Neuronal stem cell (in vitro differentiated cells): ENCODE results near the gene IL13RA1. TPM values are rescaled to one million over a fixed set of nuclear protein-coding genes. Genes with fewer than 3 reads are reported as not detected.

ENCODE experiments used
- DNase-seq: peaks from one replicate; pipeline ENCODE4 v3.0.0-alpha.2; 2013; ENCODE audit warnings: low spot score
- H2AFZ ChIP-seq: one replicate; pipeline ENCODE4 v1.6.1; 2013; ENCODE audit warnings: mild to moderate bottlenecking, low read length, inconsistent platforms
- H2AK5ac ChIP-seq: 2 replicates; pipeline ENCODE4 v1.6.1; 2013; ENCODE audit warnings: low read depth, mild to moderate bottlenecking, inconsistent platforms, low read length, moderate library complexity, mixed read lengths
- H2BK120ac ChIP-seq: 2 replicates; pipeline ENCODE4 v1.6.1; 2013; ENCODE audit warnings: low read depth, mild to moderate bottlenecking, inconsistent platforms, low read length, moderate library complexity, mixed read lengths
- H2BK12ac ChIP-seq: one replicate; pipeline ENCODE4 v1.6.1; 2013; ENCODE audit warnings: low read length, inconsistent platforms
- H2BK15ac ChIP-seq: 2 replicates; pipeline ENCODE4 v1.6.1; 2013; ENCODE audit warnings: mild to moderate bottlenecking, low read length, inconsistent platforms, mixed read lengths
- H2BK5ac ChIP-seq: one replicate; pipeline ENCODE4 v1.6.1; 2013; ENCODE audit warnings: inconsistent platforms, mild to moderate bottlenecking, low read length, moderate library complexity
- H3K14ac ChIP-seq: one replicate; pipeline ENCODE4 v1.6.1; 2013; ENCODE audit warnings: low read length, inconsistent platforms
- H3K18ac ChIP-seq: 2 replicates; pipeline ENCODE4 v1.6.1; 2013; ENCODE audit warnings: low read length, inconsistent platforms
- H3K23ac ChIP-seq: 2 replicates; pipeline ENCODE4 v1.6.1; 2013; ENCODE audit warnings: low read depth, mild to moderate bottlenecking, mixed read lengths, low read length, inconsistent platforms; ENCODE audit not compliant: poor library complexity
- H3K27ac ChIP-seq: replicated peaks from 3 replicates; pipeline ENCODE4 v1.5.1; 2013; ENCODE audit warnings: low read length, inconsistent platforms
- H3K27me3 ChIP-seq, 3 experiments: 2 replicates each; pipeline ENCODE4 v1.6.1; 2013; ENCODE audit warnings: low read length in 3 of 3, mild to moderate bottlenecking in 2 of 3, inconsistent platforms in 1 of 3, low read depth in 1 of 3, mixed read lengths in 1 of 3, moderate library complexity in 1 of 3; ENCODE audit not compliant: control insufficient read depth in 3 of 3, insufficient read depth in 3 of 3
- H3K36me3 ChIP-seq, 2 donors: replicated peaks in 1 of 2; 2 replicates each; pipeline ENCODE4 v1.6.1; 2013; ENCODE audit warnings: low read length in 2 of 2; ENCODE audit not compliant: control insufficient read depth in 2 of 2, insufficient read depth in 2 of 2
- H3K4ac ChIP-seq: 2 replicates; pipeline ENCODE4 v1.6.1; 2013; ENCODE audit warnings: inconsistent platforms, mild to moderate bottlenecking, low read length, moderate library complexity
- H3K4me1 ChIP-seq, 2 donors: 1 replicate in 1 of 2; 2 replicates in 1 of 2; pipeline ENCODE4 v1.6.1; 2013; ENCODE audit warnings: low read length in 2 of 2, low read depth in 1 of 2; ENCODE audit not compliant: control insufficient read depth in 2 of 2, insufficient read depth in 1 of 2
- H3K4me2 ChIP-seq: one replicate; pipeline ENCODE4 v1.6.1; 2013; ENCODE audit warnings: mild to moderate bottlenecking, low read length, inconsistent platforms; ENCODE audit not compliant: insufficient read depth, poor library complexity, severe bottlenecking
- H3K4me3 ChIP-seq, 2 donors: 2 replicates each; pipeline ENCODE4 v1.5.1; 2013; ENCODE audit warnings: low read length in 2 of 2, mild to moderate bottlenecking in 2 of 2, inconsistent platforms in 1 of 2, moderate library complexity in 1 of 2
- H3K79me1 ChIP-seq: one replicate; pipeline ENCODE4 v1.6.1; 2013; ENCODE audit warnings: low read depth, mild to moderate bottlenecking, inconsistent platforms, low read length, moderate library complexity
- H3K9ac ChIP-seq: one replicate; pipeline ENCODE4 v1.6.1; 2013; ENCODE audit warnings: mild to moderate bottlenecking, low read depth, low read length, inconsistent platforms; ENCODE audit not compliant: poor library complexity
- H3K9me3 ChIP-seq, 2 donors: replicated peaks in 1 of 2; 2 replicates each; pipeline versions ENCODE3 to v1.6.1; 2013; ENCODE audit warnings: low read length in 2 of 2, mild to moderate bottlenecking in 2 of 2, inconsistent platforms in 1 of 2, low read depth in 1 of 2, mixed read lengths in 1 of 2, moderate library complexity in 1 of 2; ENCODE audit not compliant: control insufficient read depth in 2 of 2, insufficient read depth in 1 of 2
- H4K8ac ChIP-seq: one replicate; pipeline ENCODE4 v1.6.1; 2013; ENCODE audit warnings: low read depth, mild to moderate bottlenecking, inconsistent platforms, low read length, moderate library complexity
- H4K91ac ChIP-seq: one replicate; pipeline ENCODE4 v1.6.1; 2013; ENCODE audit warnings: low read length, low read depth, mild to moderate bottlenecking, inconsistent platforms; ENCODE audit not compliant: poor library complexity
- whole genome bisulfite sequencing, 2 donors: extraction: QIAGEN DNeasy Blood & Tissue Kit; methylation state at CpG; one replicate each; pipeline ENCODE4 v1.1.7; 2013; ENCODE audit warnings: missing lambda C conversion rate in 2 of 2, mixed read lengths in 1 of 2; ENCODE audit not compliant: insufficient read length in 2 of 2, insufficient replicate concordance in 1 of 2; ENCODE audit errors: extremely low coverage in 2 of 2; 5-methylcytosine and 5-hydroxymethylcytosine counted together
- polyA plus RNA-seq, 2 experiments: library from polyadenylated mRNA; stranded (reverse); fragments of 200-250 nt; gene quantifications; one replicate each; pipeline ENCODE4 v1.2.3, GENCODE V29; 2013

Gene IL13RA1
- polyA plus RNA-seq (2013, experiment 1 of 2), result 2.0 TPM
- 2.2 TPM for polyA plus RNA-seq (2013, experiment 2 of 2)

DNA sequence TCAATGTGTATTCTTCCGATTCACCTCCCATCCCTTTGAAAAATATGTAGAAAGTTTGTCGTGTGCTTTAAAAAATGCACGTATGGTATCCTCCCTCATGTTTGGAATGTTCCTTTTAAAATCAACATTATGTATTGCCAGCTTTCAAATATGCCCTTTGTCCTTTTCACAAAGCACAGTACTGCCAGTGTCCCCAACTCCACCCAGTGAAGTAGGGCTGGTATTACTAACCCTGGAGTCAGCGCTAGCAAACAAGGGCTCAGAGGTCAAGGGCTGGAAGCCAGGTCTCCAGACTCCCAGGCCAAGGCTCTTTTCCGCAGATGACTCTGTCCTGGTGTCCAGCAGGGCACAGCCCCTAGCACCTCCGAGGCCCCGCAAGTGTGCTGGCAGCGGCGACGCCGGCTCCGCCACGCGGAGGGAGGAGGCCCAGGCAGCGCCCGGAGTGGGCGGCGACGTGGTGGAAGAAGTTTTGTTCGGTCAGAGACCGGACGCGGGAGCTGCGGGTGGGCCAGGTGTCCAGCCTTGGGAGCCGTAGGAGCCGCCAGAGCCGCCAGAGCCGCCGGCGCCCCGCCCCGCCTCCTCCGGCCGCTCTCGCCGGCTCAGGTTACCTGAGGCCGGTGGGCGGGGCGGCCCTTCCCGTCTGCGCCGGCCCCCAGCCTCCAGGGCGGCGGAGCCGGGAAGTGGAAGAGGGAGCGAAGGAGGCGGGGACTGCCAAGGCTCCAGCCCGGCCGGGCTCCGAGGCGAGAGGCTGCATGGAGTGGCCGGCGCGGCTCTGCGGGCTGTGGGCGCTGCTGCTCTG is at the start of gene IL13RA1:
TSS of gene IL13RA1 (plus strand) at position 720 of the 799 bp plus-strand sequence. CDS start at position 753, 33 bp downstream.
- H2BK15ac ChIP-seq, result no peak within 1 kb of the TSS
- H3K14ac ChIP-seq, result no peak within 1 kb of the TSS
- peak within 1 kb of the TSS; percentile 69 for H3K4me2 ChIP-seq
- no peak within 1 kb of the TSS for H2BK120ac ChIP-seq
- no peak within 1 kb of the TSS for H3K9ac ChIP-seq
- no peaks in the 10 kb centered on the region for H3K9me3 ChIP-seq
- no peak within 1 kb of the TSS for H3K27ac ChIP-seq
- no peak within 1 kb of the TSS for H4K91ac ChIP-seq
- no peak within 1 kb of the TSS for H3K4ac ChIP-seq
- WGBS, 2 donors, result no CpG with 5 or more reads among the region's 56 CpGs
- peaks cover 0 to 12% (median 0%) of the 10 kb centered on the region in 3 experiments for H3K27me3 ChIP-seq
- peak within 1 kb of the TSS; percentile 89 for H3K23ac ChIP-seq
- peak within 1 kb of the TSS; percentile 79 for H2AFZ ChIP-seq
- no peaks in the 10 kb centered on the region for H3K79me1 ChIP-seq
- H2BK5ac ChIP-seq, result no peak within 1 kb of the TSS
- peak within 1 kb of the TSS; percentile 48 to 78 for H3K4me3 ChIP-seq
- peak within 1 kb of the TSS; percentile 28 for H3K18ac ChIP-seq
- peak; percentile 82 for DNase-seq
- no peak within 1 kb of the TSS for H2AK5ac ChIP-seq
- peaks cover 0 to 2% of the 10 kb centered on the region in 2 donors for H3K4me1 ChIP-seq
- H4K8ac ChIP-seq, result no peak within 1 kb of the TSS
- no peaks in the 10 kb centered on the region for H3K36me3 ChIP-seq
- H2BK12ac ChIP-seq, result no peak within 1 kb of the TSS

- Histone ChIP-seq H3K4me3 (no peak overlapping the region), H3K23ac (no peak overlapping the region), H3K4ac (no peak overlapping the region), H2BK120ac (no peak overlapping the region), H3K9me3 (no peaks in the 10 kb centered on the region), H3K36me3 (peaks cover 0 to 2% of the 10 kb centered on the region in 2 donors), H3K27me3 (no peaks in the 10 kb centered on the region), H3K14ac (no peak overlapping the region), H4K91ac (no peak overlapping the region), H4K8ac (no peak overlapping the region), H2BK15ac (no peak overlapping the region), H2AK5ac (no peak overlapping the region), H3K4me1 (no peaks in the 10 kb centered on the region), H3K79me1 (no peaks in the 10 kb centered on the region), H3K27ac (no peak overlapping the region), H2BK12ac (no peak overlapping the region), H3K4me2 (no peak overlapping the region), H2AFZ (no peak overlapping the region), H2BK5ac (no peak overlapping the region), H3K9ac (no peak overlapping the region), H3K18ac (no peak overlapping the region)
- no peak for DNase-seq
- WGBS, 2 donors, result no CpG with 5 or more reads among the region's 1 CpG
Observed at GRCh38 chrX:118679290-118679689, 48.1 kb upstream of the IL13RA1 start.

DNA sequence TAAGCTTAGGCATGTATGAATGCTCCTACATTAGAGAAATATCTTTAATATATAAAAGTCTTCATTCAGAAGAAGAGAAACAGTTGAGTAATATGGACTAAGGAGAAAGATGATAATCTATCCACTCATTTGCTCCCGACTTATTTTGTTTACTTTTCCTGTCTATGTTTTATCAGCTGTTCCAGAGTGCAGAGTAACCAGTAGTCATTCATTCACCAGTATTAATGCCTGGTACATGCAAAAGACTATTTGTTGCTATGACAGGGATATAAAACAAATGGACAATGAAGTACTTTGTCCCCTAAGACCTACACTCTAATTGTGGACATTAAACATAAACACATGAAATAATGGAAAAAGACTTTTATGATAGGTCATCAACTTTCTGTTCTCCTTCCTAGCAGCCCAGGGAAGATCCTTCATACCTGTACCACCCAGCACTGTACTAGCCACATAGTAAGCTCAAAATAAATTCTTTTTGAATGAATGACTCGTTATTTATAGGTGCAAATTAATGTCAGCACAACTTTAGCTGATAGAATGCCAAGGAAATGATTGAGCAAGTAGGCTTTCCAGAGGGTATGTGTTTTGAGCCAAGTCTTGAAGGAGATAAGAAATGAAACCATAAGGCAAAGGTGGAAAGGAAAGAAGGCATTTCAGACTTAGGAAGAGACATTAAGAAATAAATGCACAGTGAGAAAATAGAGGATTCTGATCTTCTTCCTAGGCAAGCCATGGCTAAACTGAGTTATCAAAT is 45.0 kb upstream of the IL13RA1 start:
- H3K18ac ChIP-seq, result no peak overlapping the region
- no peaks in the 10 kb centered on the region for H3K27me3 ChIP-seq
- no peak overlapping the region for H3K23ac ChIP-seq
- no peak overlapping the region for H2BK12ac ChIP-seq
- no CpG with 5 or more reads among the region's 2 CpGs for WGBS, 2 donors
- H4K91ac ChIP-seq, result no peak overlapping the region
- no peak for DNase-seq
- H3K4me3 ChIP-seq, result no peak overlapping the region
- H2BK5ac ChIP-seq, result no peak overlapping the region
- no peaks in the 10 kb centered on the region for H3K4me1 ChIP-seq
- no peak overlapping the region for H2AFZ ChIP-seq
- H3K27ac ChIP-seq, result no peak overlapping the region
- no peaks in the 10 kb centered on the region for H3K9me3 ChIP-seq
- no peak overlapping the region for H3K9ac ChIP-seq
- no peak overlapping the region for H2BK120ac ChIP-seq
- H2BK15ac ChIP-seq, result no peak overlapping the region
- no peaks in the 10 kb centered on the region for H3K79me1 ChIP-seq
- H3K4ac ChIP-seq, result no peak overlapping the region
- no peak overlapping the region for H4K8ac ChIP-seq
- H3K36me3 ChIP-seq, result no peaks in the 10 kb centered on the region
- no peak overlapping the region for H3K14ac ChIP-seq
- H2AK5ac ChIP-seq, result no peak overlapping the region
- no peak overlapping the region for H3K4me2 ChIP-seq

DNA sequence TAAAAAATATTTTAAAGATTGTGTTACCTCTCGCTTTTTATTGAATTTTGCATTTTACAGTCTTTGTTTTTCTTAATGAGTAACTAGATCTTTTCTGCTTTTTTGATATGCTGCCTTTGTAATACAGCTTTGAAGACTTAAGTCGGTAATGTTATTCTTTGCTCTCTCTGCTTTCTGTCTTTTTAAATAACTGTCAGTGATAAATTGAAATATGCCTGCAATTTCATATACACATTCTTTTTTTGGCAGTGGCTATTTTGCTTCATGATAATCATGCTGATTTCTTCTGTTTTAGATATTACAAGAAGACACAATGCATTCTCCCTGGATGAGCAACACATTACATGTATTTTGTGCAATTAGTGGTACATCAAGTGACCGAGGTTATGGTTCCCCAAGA is 42.0 kb upstream of the IL13RA1 start:
- Histone ChIP-seq H3K27me3 (no peaks in the 10 kb centered on the region), H3K79me1 (no peaks in the 10 kb centered on the region), H3K9me3 (no peaks in the 10 kb centered on the region), H3K4me1 (no peaks in the 10 kb centered on the region), H3K27ac (no peak overlapping the region), H3K9ac (no peak overlapping the region), H2AK5ac (no peak overlapping the region), H4K8ac (no peak overlapping the region), H2BK120ac (no peak overlapping the region), H2AFZ (no peak overlapping the region), H3K18ac (no peak overlapping the region), H3K14ac (no peak overlapping the region), H2BK15ac (no peak overlapping the region), H3K4me3 (no peak overlapping the region), H3K23ac (no peak overlapping the region), H3K4me2 (no peak overlapping the region), H4K91ac (no peak overlapping the region), H2BK12ac (no peak overlapping the region), H3K36me3 (no peaks in the 10 kb centered on the region), H3K4ac (no peak overlapping the region), H2BK5ac (no peak overlapping the region)
- no CpG with 5 or more reads among the region's 3 CpGs for WGBS, 2 donors
- DNase-seq, result no peak
